GM19463 (cell line): ENCODE measurements around the gene BCL2.

Experiments
- ATAC-seq: cut with Tn5 transposase; IDR thresholded peaks from one replicate; pipeline ENCODE4 v1.9.1; 2021; ENCODE audit warnings: mild to moderate bottlenecking, moderate library complexity; ENCODE audit not compliant: unreplicated experiment

Gene BCL2

DNA sequence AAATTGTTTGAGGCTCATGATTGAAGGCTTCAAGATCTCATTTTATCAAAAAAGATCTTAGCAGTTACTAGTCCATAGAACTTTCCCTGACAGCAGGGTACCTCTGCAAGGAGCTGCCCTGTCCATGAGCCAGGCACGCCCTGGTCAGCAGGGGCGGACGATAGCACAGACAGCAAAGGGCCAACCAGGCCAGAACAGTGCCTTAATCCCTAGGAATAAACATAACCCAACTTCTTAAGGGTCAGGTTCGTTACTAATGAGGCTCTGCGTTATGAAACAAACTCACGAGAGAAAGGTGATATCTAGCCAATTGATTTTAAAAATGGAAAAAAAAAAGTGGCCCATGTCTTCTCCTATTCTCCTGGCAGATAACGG, 59.2 kb downstream of the BCL2 start:
- no peak for ATAC-seq

- ATAC-seq: peak; percentile 28
Observed at GRCh38 chr18:63259567-63260379, 59.8 kb downstream of the BCL2 start.

GRCh38 chr18:63258749-63259566, 60.6 kb downstream of the BCL2 start:
- ATAC-seq: no peak

- ATAC-seq: peak; percentile 46
Observed at GRCh38 chr18:63257453-63257852, 62.1 kb downstream of the BCL2 start.

GRCh38 chr18:63255435-63255834, 64.1 kb downstream of the BCL2 start:
- peak; percentile 50 for ATAC-seq

- ATAC-seq: peak; percentile 3
Observed at GRCh38 chr18:63254716-63255399, 64.7 kb downstream of the BCL2 start.

GRCh38 chr18:63253428-63254372, 65.9 kb downstream of the BCL2 start:
- no peak for ATAC-seq

DNA sequence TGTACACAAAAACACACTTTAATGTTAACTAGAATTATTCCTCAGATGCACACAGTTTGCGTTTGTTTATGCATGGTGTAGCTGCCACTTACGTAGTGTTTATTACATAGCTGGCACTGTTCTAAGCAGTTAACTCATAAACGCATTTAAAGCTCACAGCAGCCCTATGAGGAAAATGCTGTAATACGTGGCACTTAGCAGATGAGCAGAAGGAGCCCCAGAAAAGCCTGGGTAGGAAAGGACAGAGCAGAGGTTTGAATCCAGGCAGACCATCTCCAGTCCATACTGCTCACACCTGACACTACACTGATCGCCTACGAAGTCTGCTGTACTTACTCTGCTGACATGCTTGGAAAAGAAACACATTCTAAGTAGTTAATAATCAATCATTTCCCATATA, 66.6 kb downstream of the BCL2 start:
- no peak for ATAC-seq

DNA sequence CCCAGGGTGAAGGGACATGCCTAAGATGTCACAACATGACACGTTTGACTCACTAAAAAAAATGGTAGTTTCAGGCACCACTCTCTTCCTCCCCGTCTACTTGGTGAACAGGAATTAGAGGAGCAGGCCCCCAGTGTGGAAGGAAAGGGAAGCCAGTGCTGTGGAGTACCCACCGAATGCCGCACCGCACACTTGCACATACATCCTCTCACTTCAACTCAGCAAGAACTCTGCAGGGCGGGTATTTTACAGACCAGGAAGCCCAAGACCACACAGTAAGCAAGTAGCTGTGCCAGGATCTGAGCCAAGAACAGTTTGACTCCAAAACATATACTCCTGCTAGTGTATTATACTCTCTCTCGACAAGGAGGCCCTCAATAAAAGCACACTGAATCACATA, 69.8 kb downstream of the BCL2 start:
- ATAC-seq: no peak

DNA sequence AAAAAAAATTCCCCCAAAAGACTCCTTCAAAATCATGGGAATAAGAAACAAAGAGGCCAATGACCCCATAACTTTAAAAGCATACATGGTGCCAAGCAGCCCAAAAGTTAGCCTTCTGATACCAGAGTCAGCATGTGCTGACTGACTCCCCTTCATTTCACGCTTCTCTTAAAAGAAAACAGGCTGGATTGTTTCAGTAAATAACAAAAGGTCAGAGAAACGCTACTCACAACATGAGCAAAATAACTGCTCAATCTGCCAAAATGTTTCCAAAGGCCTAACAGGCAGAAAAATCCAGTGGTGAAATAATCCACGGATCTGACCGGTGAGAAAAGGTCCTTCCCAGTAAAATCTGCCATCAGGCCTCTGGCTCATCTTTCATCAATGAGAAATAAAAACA, 71.6 kb downstream of the BCL2 start:
- ATAC-seq: no peak

DNA sequence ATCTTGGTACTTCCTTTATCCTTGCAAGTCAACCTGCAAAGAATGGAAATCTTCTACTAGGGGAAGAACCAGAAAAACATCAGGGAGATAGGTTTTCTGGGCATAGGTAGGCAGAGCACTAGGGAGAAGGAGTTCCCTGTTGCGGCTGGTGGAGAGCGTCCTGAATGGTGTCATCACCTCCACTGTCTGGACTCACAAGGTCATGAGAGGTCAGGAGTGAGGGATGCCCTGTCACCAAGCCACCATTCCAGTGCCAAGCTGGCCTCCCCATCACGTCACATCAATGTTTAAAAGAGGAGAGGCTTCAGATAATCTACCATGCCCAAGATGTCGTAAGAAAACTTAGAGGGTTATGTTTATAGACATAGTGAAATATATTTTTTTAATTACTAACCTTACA, 72.1 kb downstream of the BCL2 start:
- ATAC-seq: no peak

DNA sequence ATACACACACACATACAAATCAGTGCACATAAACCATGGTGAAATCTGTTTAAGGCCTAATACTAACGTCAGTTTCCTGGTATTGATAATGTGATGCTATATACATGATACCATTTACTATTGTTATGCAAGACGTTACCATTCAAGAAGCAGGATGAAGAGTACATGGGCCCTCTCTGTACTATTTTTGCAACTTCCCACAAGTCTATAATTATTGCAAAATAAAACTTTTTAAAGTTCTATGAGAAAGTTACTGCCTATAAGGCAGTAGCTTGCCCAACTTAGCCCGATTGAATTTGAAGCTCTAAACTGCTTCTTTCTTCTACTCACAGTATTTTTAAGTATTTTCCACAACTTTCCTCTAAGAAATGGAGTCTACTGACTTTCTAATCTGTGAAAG, 74.0 kb downstream of the BCL2 start:
- no peak for ATAC-seq

- ATAC-seq: no peak
Observed at GRCh38 chr18:63244607-63245006, 75.0 kb downstream of the BCL2 start.

- ATAC-seq: no peak
Observed at GRCh38 chr18:63241760-63242159, 77.8 kb downstream of the BCL2 start.

GRCh38 chr18:63241317-63241712, 78.3 kb downstream of the BCL2 start:
- ATAC-seq: no peak

- ATAC-seq: no peak
Observed at GRCh38 chr18:63240531-63241316, 78.8 kb downstream of the BCL2 start.

GRCh38 chr18:63238693-63239075, 80.9 kb downstream of the BCL2 start:
- no peak for ATAC-seq

- ATAC-seq: no peak
Observed at GRCh38 chr18:63237881-63238692, 81.5 kb downstream of the BCL2 start.
